K562 (cell line): Measurements from ENCODE around the gene RPF1. TPM values are rescaled to one million over a fixed set of nuclear protein-coding genes. Genes with fewer than 3 reads are reported as not detected.

Experiments
- FOXJ2 ChIP-seq: fragments of 200-800 bp; sonication (Bioruptor generic); IDR thresholded peaks from 2 replicates; pipeline ENCODE4 v1.6.1; 2016; ENCODE audit warnings: missing genetic modification characterization, missing compliant biosample characterization
- POLR2G ChIP-seq: fragments of 200-400 bp; formaldehyde crosslinking; IDR thresholded peaks from 2 replicates; pipeline ENCODE4 v1.6.1; 2017; ENCODE audit warnings: low read depth, mild to moderate bottlenecking, antibody characterized with exemption, low read length, moderate library complexity
- RBM22 ChIP-seq: fragments of 200-400 bp; formaldehyde crosslinking; IDR thresholded peaks from 2 replicates; pipeline ENCODE4 v1.6.1; 2018; ENCODE audit warnings: low read length, low read depth; ENCODE audit not compliant: poor library complexity, severe bottlenecking
- TAF7 ChIP-seq: fragments of 450-650 bp; IDR thresholded peaks from 2 replicates; pipeline ENCODE4 v1.6.1; 2016; ENCODE audit warnings: missing genetic modification characterization, missing compliant biosample characterization
- ZNF347 ChIP-seq: fragments of 450-650 bp; formaldehyde crosslinking; IDR thresholded peaks from 2 replicates; pipeline ENCODE4 v1.4.0; 2020; ENCODE audit warnings: low read depth, mild to moderate bottlenecking, moderate library complexity
- polyA plus RNA-seq, 8 experiments: library from polyadenylated mRNA; depleted of rRNA in 4 of 8; stranded (reverse) in 5 of 8; unstranded in 3 of 8; fragments of >200 nt; fragmentation: Nextera tagmentation in 2 of 8; fragmentation: Illumina TruSeq in 1 of 8; extraction: Ambion mirVana in 2 of 8; extraction: Trizol in 1 of 8; gene quantifications; 2 replicates each; pipeline versions ENCODE4 v1.2.1 to v1.2.3, GENCODE V29; 2011 to 2014; ENCODE audit warnings: inconsistent platforms in 1 of 8, missing spikeins in 1 of 8
- total RNA-seq, 7 experiments: library from RNA; depleted of rRNA in 6 of 7; stranded (reverse); fragments of >200 nt in 6 of 7; fragmentation: Illumina TruSeq in 2 of 7; extraction: Trizol in 2 of 7; gene quantifications; 2 replicates each; pipeline versions ENCODE4 v1.2.1 to v1.2.3, GENCODE V29; 2011 to 2021; ENCODE audit warnings: low replicate concordance in 1 of 7
- TF ChIP-seq, protein P1 (sequence below): fragments of 250-450 bp; sonication (Bioruptor Pico); IDR thresholded peaks from 2 replicates; pipeline ENCODE4 v1.4.0; 2020
- TF ChIP-seq, protein P2 (sequence below): sonication (generic); formaldehyde crosslinking; IDR thresholded peaks from 2 replicates; pipeline ENCODE4 v1.4.0; 2020; ENCODE audit warnings: mild to moderate bottlenecking, missing genetic modification reagents
- TF ChIP-seq, protein P3 (sequence below): fragments of 450-650 bp; IDR thresholded peaks from 2 replicates; pipeline ENCODE4 v1.6.1; 2016; ENCODE audit warnings: mild to moderate bottlenecking, moderate library complexity

Gene RPF1
- total and polyA plus RNA-seq, 9 of the 15 experiments (the other 6 are each of a cell fraction or from before 2014, with no cell fraction given): 52.4 to 156 (median 90.2) TPM

DNA sequence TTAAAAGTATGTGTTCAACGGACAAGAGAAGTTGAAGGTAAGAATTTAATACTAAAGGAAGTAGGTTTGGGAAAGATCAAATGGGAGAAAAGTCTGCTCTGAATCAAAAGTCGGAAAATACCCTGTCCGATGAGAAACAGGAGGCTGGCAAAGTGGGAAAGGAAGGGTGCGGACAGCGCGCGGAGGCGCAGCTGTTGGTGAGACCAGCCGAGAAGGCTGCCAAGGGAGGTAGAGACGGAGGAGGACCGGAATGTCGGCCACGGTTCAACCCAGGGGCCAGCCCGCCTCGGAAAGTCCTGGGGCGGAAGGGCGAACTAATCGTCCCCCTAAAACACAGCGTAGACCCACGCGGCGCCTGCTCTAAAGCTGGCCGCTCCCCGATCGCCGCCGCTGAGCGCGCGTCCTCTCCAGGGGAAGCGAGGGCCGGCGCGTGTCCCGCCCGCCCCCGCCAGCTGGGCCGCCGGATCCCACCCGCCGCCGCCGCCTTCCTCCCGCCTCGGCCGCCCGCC lies 26.5 kb downstream of the RPF1 start (continued):
- TF ChIP-seq, protein P1, sequence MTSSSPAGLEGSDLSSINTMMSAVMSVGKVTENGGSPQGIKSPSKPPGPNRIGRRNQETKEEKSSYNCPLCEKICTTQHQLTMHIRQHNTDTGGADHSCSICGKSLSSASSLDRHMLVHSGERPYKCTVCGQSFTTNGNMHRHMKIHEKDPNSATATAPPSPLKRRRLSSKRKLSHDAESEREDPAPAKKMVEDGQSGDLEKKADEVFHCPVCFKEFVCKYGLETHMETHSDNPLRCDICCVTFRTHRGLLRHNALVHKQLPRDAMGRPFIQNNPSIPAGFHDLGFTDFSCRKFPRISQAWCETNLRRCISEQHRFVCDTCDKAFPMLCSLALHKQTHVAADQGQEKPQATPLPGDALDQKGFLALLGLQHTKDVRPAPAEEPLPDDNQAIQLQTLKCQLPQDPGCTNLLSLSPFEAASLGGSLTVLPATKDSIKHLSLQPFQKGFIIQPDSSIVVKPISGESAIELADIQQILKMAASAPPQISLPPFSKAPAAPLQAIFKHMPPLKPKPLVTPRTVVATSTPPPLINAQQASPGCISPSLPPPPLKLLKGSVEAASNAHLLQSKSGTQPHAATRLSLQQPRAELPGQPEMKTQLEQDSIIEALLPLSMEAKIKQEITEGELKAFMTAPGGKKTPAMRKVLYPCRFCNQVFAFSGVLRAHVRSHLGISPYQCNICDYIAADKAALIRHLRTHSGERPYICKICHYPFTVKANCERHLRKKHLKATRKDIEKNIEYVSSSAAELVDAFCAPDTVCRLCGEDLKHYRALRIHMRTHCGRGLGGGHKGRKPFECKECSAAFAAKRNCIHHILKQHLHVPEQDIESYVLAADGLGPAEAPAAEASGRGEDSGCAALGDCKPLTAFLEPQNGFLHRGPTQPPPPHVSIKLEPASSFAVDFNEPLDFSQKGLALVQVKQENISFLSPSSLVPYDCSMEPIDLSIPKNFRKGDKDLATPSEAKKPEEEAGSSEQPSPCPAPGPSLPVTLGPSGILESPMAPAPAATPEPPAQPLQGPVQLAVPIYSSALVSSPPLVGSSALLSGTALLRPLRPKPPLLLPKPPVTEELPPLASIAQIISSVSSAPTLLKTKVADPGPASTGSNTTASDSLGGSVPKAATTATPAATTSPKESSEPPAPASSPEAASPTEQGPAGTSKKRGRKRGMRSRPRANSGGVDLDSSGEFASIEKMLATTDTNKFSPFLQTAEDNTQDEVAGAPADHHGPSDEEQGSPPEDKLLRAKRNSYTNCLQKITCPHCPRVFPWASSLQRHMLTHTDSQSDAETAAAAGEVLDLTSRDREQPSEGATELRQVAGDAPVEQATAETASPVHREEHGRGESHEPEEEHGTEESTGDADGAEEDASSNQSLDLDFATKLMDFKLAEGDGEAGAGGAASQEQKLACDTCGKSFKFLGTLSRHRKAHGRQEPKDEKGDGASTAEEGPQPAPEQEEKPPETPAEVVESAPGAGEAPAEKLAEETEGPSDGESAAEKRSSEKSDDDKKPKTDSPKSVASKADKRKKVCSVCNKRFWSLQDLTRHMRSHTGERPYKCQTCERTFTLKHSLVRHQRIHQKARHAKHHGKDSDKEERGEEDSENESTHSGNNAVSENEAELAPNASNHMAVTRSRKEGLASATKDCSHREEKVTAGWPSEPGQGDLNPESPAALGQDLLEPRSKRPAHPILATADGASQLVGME (CRISPR knock-in tag): no peak
- peak; percentile 59; the same call in 1 of the 2 replicates for TF ChIP-seq POLR2G
- TF ChIP-seq, protein P2, sequence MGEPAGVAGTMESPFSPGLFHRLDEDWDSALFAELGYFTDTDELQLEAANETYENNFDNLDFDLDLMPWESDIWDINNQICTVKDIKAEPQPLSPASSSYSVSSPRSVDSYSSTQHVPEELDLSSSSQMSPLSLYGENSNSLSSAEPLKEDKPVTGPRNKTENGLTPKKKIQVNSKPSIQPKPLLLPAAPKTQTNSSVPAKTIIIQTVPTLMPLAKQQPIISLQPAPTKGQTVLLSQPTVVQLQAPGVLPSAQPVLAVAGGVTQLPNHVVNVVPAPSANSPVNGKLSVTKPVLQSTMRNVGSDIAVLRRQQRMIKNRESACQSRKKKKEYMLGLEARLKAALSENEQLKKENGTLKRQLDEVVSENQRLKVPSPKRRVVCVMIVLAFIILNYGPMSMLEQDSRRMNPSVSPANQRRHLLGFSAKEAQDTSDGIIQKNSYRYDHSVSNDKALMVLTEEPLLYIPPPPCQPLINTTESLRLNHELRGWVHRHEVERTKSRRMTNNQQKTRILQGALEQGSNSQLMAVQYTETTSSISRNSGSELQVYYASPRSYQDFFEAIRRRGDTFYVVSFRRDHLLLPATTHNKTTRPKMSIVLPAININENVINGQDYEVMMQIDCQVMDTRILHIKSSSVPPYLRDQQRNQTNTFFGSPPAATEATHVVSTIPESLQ (CRISPR knock-in tag): no peak
- TF ChIP-seq, protein P3, sequence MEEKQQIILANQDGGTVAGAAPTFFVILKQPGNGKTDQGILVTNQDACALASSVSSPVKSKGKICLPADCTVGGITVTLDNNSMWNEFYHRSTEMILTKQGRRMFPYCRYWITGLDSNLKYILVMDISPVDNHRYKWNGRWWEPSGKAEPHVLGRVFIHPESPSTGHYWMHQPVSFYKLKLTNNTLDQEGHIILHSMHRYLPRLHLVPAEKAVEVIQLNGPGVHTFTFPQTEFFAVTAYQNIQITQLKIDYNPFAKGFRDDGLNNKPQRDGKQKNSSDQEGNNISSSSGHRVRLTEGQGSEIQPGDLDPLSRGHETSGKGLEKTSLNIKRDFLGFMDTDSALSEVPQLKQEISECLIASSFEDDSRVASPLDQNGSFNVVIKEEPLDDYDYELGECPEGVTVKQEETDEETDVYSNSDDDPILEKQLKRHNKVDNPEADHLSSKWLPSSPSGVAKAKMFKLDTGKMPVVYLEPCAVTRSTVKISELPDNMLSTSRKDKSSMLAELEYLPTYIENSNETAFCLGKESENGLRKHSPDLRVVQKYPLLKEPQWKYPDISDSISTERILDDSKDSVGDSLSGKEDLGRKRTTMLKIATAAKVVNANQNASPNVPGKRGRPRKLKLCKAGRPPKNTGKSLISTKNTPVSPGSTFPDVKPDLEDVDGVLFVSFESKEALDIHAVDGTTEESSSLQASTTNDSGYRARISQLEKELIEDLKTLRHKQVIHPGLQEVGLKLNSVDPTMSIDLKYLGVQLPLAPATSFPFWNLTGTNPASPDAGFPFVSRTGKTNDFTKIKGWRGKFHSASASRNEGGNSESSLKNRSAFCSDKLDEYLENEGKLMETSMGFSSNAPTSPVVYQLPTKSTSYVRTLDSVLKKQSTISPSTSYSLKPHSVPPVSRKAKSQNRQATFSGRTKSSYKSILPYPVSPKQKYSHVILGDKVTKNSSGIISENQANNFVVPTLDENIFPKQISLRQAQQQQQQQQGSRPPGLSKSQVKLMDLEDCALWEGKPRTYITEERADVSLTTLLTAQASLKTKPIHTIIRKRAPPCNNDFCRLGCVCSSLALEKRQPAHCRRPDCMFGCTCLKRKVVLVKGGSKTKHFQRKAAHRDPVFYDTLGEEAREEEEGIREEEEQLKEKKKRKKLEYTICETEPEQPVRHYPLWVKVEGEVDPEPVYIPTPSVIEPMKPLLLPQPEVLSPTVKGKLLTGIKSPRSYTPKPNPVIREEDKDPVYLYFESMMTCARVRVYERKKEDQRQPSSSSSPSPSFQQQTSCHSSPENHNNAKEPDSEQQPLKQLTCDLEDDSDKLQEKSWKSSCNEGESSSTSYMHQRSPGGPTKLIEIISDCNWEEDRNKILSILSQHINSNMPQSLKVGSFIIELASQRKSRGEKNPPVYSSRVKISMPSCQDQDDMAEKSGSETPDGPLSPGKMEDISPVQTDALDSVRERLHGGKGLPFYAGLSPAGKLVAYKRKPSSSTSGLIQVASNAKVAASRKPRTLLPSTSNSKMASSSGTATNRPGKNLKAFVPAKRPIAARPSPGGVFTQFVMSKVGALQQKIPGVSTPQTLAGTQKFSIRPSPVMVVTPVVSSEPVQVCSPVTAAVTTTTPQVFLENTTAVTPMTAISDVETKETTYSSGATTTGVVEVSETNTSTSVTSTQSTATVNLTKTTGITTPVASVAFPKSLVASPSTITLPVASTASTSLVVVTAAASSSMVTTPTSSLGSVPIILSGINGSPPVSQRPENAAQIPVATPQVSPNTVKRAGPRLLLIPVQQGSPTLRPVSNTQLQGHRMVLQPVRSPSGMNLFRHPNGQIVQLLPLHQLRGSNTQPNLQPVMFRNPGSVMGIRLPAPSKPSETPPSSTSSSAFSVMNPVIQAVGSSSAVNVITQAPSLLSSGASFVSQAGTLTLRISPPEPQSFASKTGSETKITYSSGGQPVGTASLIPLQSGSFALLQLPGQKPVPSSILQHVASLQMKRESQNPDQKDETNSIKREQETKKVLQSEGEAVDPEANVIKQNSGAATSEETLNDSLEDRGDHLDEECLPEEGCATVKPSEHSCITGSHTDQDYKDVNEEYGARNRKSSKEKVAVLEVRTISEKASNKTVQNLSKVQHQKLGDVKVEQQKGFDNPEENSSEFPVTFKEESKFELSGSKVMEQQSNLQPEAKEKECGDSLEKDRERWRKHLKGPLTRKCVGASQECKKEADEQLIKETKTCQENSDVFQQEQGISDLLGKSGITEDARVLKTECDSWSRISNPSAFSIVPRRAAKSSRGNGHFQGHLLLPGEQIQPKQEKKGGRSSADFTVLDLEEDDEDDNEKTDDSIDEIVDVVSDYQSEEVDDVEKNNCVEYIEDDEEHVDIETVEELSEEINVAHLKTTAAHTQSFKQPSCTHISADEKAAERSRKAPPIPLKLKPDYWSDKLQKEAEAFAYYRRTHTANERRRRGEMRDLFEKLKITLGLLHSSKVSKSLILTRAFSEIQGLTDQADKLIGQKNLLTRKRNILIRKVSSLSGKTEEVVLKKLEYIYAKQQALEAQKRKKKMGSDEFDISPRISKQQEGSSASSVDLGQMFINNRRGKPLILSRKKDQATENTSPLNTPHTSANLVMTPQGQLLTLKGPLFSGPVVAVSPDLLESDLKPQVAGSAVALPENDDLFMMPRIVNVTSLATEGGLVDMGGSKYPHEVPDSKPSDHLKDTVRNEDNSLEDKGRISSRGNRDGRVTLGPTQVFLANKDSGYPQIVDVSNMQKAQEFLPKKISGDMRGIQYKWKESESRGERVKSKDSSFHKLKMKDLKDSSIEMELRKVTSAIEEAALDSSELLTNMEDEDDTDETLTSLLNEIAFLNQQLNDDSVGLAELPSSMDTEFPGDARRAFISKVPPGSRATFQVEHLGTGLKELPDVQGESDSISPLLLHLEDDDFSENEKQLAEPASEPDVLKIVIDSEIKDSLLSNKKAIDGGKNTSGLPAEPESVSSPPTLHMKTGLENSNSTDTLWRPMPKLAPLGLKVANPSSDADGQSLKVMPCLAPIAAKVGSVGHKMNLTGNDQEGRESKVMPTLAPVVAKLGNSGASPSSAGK: peak; percentile 47
- 0 out of 2 replicates have a peak, but pooled peaks have one; percentile 35 for TF ChIP-seq TAF7 (tag)
- no peak for TF ChIP-seq ZNF347 (CRISPR knock-in tag)
- TF ChIP-seq FOXJ2 (tag): no peak
- TF ChIP-seq RBM22: peak; percentile 48
